Thoracic aorta (tissue), 2 donors: ENCODE results near the gene RBM6. TPM values are rescaled to one million over a fixed set of nuclear protein-coding genes. Genes with fewer than 3 reads are reported as not detected.

Experiments used
- ATAC-seq: fragments of 150-250 bp; one replicate; pipeline ENCODE4 v1.8.0; 2017; ENCODE audit warnings: low read depth; ENCODE audit not compliant: insufficient number of reproducible peaks, low FRiP score
- DNase-seq: peaks from one replicate; pipeline ENCODE4 v3.0.0-alpha.2; 2020; ENCODE audit warnings: low spot score
- H3K27ac ChIP-seq, 2 donors: fragments of 200-600 bp; sonication (generic); 1 replicate in 1 of 2; 2 replicates in 1 of 2; pipeline ENCODE4 v1.5.1; 2016; ENCODE audit warnings: mild to moderate bottlenecking in 2 of 2, moderate library complexity in 2 of 2
- H3K27me3 ChIP-seq: fragments of 200-600 bp; sonication (generic); replicated peaks from 2 replicates; pipeline ENCODE4 v1.6.0; 2016; ENCODE audit warnings: mild to moderate bottlenecking; ENCODE audit not compliant: insufficient read depth
- H3K36me3 ChIP-seq: fragments of 200-600 bp; sonication (generic); one replicate; pipeline ENCODE4 v1.5.1; 2016
- H3K4me1 ChIP-seq, 2 donors: fragments of 200-600 bp; sonication (generic); 1 replicate in 1 of 2; 2 replicates in 1 of 2; pipeline versions ENCODE4 v1.5.1 to v1.6.0; 2016; ENCODE audit warnings: low read depth in 2 of 2, mild to moderate bottlenecking in 1 of 2; ENCODE audit not compliant: control insufficient read depth in 1 of 2
- H3K4me3 ChIP-seq: fragments of 200-600 bp; sonication (generic); 2 replicates; pipeline ENCODE4 v1.5.1; 2016; ENCODE audit warnings: mild to moderate bottlenecking
- H3K9me3 ChIP-seq: fragments of 200-600 bp; sonication (generic); 2 replicates; pipeline ENCODE4 v1.5.1; 2016
- total RNA-seq, 2 donors: library from RNA; depleted of rRNA; stranded (reverse); fragments of >200 nt; gene quantifications; one replicate each; pipeline versions ENCODE4 v1.1.0 to v1.2.3, GENCODE V29; 2016
- TF ChIP-seq, protein P1 (sequence below): fragments of 200-600 bp; sonication (generic); IDR thresholded peaks from one replicate; pipeline ENCODE4 v1.5.1; 2019; ENCODE audit warnings: antibody characterized with exemption

The RBM6 gene
- total RNA-seq, 2 donors from 2014 or later: 99.6 to 181 TPM

DNA sequence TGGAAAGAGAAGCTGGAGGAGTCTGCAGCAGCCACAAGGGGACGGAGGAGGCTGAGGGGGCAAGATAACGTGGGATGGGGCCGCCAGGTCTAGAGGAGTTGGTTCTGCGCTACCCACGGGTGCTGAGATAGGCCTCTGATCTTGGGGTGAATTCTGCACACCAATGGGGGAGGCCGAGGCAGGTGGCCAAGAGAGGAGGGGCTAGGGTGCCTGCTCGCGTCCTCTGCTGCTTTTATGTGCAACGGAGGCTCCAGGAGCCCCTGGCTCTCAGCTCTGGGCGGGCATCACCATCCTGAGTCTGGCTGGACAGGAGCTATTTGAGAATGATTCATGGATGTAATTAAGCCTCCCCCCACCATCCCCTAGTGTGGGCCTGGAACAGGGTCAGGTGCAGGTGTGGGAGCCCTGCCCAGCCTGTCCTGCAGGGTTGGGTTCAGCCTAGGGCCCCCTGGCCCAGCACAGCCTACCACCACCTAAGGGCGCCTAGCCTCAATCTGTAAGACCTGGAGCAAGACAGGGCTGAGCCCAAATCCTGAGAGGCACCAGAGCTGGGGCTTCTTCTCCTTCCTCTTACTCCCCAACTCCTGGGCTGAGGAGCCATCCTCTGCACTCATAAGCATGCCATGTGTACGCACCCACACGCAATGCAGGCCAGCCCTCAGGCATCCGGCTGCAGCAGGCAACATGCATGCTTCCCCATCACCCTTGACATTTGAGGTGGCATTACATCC is 182.9 kb downstream of the RBM6 start:
- no peak overlapping the region for H3K27ac ChIP-seq
- TF ChIP-seq, protein P1, sequence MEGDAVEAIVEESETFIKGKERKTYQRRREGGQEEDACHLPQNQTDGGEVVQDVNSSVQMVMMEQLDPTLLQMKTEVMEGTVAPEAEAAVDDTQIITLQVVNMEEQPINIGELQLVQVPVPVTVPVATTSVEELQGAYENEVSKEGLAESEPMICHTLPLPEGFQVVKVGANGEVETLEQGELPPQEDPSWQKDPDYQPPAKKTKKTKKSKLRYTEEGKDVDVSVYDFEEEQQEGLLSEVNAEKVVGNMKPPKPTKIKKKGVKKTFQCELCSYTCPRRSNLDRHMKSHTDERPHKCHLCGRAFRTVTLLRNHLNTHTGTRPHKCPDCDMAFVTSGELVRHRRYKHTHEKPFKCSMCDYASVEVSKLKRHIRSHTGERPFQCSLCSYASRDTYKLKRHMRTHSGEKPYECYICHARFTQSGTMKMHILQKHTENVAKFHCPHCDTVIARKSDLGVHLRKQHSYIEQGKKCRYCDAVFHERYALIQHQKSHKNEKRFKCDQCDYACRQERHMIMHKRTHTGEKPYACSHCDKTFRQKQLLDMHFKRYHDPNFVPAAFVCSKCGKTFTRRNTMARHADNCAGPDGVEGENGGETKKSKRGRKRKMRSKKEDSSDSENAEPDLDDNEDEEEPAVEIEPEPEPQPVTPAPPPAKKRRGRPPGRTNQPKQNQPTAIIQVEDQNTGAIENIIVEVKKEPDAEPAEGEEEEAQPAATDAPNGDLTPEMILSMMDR: no peak
- no peaks in the 10 kb centered on the region for H3K9me3 ChIP-seq
- no peak for DNase-seq
- H3K4me1 ChIP-seq: peaks cover 14 to 40% of the 10 kb centered on the region in 2 donors
- ATAC-seq: no peak
- peaks cover 13% of the 10 kb centered on the region for H3K36me3 ChIP-seq
- no peak overlapping the region for H3K4me3 ChIP-seq
- H3K27me3 ChIP-seq: no peaks in the 10 kb centered on the region

GRCh38 chr3:50123394-50124051 is 183.6 kb downstream of the RBM6 start:
- ATAC-seq (no peak), DNase-seq (no peak)
- Histone ChIP-seq H3K27me3 (no peaks in the 10 kb centered on the region), H3K27ac (no peak overlapping the region), H3K9me3 (no peaks in the 10 kb centered on the region), H3K36me3 (peaks cover 6% of the 10 kb centered on the region), H3K4me1 (peaks cover 14 to 41% of the 10 kb centered on the region in 2 donors), H3K4me3 (no peak overlapping the region)
- TF ChIP-seq, protein P1: no peak

GRCh38 chr3:50124052-50124799 is 184.3 kb downstream of the RBM6 start:
- DNase-seq (no peak), ATAC-seq (no peak)
- H3K9me3 ChIP-seq: no peaks in the 10 kb centered on the region
- H3K4me3 ChIP-seq: no peak overlapping the region
- H3K36me3 ChIP-seq: peaks cover 6% of the 10 kb centered on the region
- H3K4me1 ChIP-seq: peaks cover 14 to 41% of the 10 kb centered on the region in 2 donors
- TF ChIP-seq, protein P1: no peak
- H3K27ac ChIP-seq: no peak overlapping the region
- H3K27me3 ChIP-seq: no peaks in the 10 kb centered on the region

- DNase-seq: no peak
- H3K9me3 ChIP-seq: no peaks in the 10 kb centered on the region
- no peak for ATAC-seq
- no peak overlapping the region for H3K27ac ChIP-seq
- H3K27me3 ChIP-seq: no peaks in the 10 kb centered on the region
- no peak overlapping the region for H3K4me3 ChIP-seq
- peaks cover 5% of the 10 kb centered on the region for H3K36me3 ChIP-seq
- TF ChIP-seq, protein P1: no peak
- peaks cover 14 to 41% of the 10 kb centered on the region in 2 donors for H3K4me1 ChIP-seq
Measured at GRCh38 chr3:50124800-50125178, 184.8 kb downstream of the RBM6 start.
